Measurements from ENCODE around the gene GPR146. TPM values are rescaled to one million over a fixed set of nuclear protein-coding genes. Genes with fewer than 3 reads are reported as not detected.

GPR146 gene
- total RNA-seq, 1 donor from 2014 or later: 224 TPM

DNA sequence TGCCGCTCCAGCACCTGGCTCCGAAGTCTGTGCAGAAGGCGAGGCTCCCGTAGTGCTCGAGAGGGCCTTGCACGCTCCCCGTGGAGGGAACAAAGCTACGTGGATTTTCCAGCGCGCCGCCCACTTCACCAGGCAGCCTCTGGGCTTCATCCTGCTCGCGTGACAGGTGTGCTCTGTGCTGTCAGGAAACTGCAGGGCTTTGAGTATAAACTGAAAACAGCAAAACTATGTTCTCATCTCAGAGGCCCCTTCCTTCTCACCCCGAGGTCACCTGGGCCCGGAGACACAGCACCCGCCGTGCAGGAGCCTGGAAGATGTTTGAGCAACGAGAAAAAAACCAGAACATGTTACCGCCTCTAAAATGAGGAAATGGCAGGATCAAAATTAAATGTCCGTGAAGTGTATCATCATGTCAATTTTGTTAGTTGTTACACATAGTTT, 17.6 kb upstream of the GPR146 start:
- Histone ChIP-seq H3K4me3 (peak overlapping the region in 1 of 2 donors; percentile 86), H3K27me3 (no peaks in the 10 kb centered on the region), H3K36me3 (peaks cover 0 to 31% of the 10 kb centered on the region in 2 donors), H3K4me1 (peaks cover 0 to 20% of the 10 kb centered on the region in 2 donors), H3K9me3 (no peaks in the 10 kb centered on the region), H3K27ac (no peak overlapping the region)
- intact Hi-C loops (cut with DNase I): no loop called here
- TF ChIP-seq, protein P1, sequence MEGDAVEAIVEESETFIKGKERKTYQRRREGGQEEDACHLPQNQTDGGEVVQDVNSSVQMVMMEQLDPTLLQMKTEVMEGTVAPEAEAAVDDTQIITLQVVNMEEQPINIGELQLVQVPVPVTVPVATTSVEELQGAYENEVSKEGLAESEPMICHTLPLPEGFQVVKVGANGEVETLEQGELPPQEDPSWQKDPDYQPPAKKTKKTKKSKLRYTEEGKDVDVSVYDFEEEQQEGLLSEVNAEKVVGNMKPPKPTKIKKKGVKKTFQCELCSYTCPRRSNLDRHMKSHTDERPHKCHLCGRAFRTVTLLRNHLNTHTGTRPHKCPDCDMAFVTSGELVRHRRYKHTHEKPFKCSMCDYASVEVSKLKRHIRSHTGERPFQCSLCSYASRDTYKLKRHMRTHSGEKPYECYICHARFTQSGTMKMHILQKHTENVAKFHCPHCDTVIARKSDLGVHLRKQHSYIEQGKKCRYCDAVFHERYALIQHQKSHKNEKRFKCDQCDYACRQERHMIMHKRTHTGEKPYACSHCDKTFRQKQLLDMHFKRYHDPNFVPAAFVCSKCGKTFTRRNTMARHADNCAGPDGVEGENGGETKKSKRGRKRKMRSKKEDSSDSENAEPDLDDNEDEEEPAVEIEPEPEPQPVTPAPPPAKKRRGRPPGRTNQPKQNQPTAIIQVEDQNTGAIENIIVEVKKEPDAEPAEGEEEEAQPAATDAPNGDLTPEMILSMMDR (IDR thresholded peaks at IDR 0.05): no peak
- no peak for DNase-seq (ENCODE audit: low spot score in 2 of 2)

DNA sequence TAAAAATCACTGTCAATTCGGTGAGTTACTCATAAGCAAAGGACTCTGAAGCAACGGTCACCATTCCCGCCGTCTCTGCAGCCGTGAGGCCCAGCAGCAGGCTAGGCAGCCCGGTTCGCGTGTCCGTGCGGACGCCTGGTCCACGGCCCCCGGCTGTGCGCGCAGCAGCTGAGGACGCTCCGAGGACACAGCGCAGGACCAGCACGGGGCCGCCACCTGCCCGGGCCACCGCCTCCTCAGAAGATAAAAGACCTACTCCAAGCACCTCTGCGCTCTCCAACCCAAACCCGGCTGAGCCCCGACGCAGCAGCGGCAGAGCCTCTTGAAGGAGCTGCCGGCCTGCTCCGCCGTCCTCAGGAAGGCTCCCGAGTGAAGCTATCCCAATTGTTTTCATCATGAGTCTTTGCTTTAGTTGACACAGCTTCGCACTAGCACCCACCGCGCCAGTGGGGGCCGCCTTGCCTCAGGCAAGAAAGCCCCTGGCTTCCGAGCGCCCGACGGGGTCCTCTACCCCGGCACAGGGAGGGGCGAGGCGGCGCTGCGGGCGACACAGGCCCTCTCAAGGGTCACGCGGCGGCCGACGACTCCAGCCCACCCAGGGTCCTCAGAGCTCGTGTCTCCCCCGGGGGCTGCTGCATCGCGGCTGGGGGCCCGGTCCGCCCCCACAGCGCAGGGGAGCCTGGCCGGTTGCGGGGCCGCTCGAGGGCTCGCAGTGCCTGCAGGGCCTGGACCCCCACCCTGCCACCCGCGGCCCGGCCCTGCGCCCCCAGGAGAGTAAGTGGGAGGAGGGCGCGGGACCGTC, 16.9 kb upstream of the GPR146 start:
- H3K27ac ChIP-seq: peak overlapping the region; percentile 78 to 91
- intact Hi-C loops (cut with DNase I): loop anchor here (1.0 to 2.0 kb wide), 4 partner anchors 16 to 38 kb away; no protein-coding TSS in a partner anchor

DNA sequence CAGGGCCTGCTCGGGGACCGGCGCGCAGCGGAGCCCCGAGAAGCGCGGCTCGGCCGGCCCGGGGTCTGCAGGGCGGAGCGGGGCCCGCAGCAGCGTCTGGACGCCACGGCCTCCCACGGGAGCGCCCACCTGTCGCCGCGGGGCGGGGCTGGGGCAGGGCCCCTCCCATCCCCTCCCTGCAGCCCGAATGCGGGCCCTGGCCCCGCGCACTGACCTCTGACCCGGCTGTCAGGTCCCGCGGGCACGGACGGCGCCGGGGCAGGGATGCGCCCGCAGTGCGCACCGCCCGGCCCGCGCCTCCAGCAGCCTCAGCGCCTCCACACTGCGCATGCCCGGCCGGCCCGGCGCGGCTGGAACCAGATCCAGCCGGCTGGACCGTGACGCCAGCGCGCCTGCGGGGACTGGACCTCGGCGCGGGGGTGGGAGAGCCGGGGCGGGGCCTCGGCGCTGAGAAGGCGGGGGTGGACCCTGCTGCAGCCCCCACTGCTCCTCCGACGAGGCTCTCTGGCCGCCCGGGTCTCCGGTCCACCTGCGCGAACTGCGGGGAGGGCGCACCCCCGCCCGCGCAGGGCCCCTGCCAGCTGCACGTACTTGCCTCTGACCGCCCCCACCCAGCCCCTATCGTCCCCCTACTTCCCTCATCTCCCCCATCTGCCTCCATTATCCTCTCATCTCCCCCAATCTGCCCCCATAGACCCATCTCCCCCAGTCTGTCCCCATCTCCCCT, 16.1 kb upstream of the GPR146 start:
- Histone ChIP-seq H3K9me3 (no peaks in the 10 kb centered on the region), H3K27ac (peak overlapping the region; percentile 78 to 91), H3K4me3 (peak overlapping the region; percentile 83 to 86), H3K36me3 (peaks cover 0 to 20% of the 10 kb centered on the region in 2 donors), H3K27me3 (no peaks in the 10 kb centered on the region), H3K4me1 (peaks cover 0 to 20% of the 10 kb centered on the region in 2 donors)
- intact Hi-C loops (cut with DNase I): loop anchor here (1.0 to 2.0 kb wide), 4 partner anchors 15 to 37 kb away; no protein-coding TSS in a partner anchor
- DNase-seq (ENCODE audit: low spot score in 2 of 2): peak; percentile 56 to 94
- TF ChIP-seq, protein P1 (IDR thresholded peaks at IDR 0.05): no peak

More for the DNA sequence above, 16.9 kb upstream of the GPR146 start:
- H3K9me3 ChIP-seq: no peaks in the 10 kb centered on the region
- peaks cover 0 to 20% of the 10 kb centered on the region in 2 donors for H3K4me1 ChIP-seq
- H3K27me3 ChIP-seq: no peaks in the 10 kb centered on the region
- peak overlapping the region; percentile 83 to 86 for H3K4me3 ChIP-seq
- H3K36me3 ChIP-seq: peaks cover 0 to 27% of the 10 kb centered on the region in 2 donors
- no peak for DNase-seq (ENCODE audit: low spot score in 2 of 2)
- TF ChIP-seq, protein P1 (IDR thresholded peaks at IDR 0.05): no peak

DNA sequence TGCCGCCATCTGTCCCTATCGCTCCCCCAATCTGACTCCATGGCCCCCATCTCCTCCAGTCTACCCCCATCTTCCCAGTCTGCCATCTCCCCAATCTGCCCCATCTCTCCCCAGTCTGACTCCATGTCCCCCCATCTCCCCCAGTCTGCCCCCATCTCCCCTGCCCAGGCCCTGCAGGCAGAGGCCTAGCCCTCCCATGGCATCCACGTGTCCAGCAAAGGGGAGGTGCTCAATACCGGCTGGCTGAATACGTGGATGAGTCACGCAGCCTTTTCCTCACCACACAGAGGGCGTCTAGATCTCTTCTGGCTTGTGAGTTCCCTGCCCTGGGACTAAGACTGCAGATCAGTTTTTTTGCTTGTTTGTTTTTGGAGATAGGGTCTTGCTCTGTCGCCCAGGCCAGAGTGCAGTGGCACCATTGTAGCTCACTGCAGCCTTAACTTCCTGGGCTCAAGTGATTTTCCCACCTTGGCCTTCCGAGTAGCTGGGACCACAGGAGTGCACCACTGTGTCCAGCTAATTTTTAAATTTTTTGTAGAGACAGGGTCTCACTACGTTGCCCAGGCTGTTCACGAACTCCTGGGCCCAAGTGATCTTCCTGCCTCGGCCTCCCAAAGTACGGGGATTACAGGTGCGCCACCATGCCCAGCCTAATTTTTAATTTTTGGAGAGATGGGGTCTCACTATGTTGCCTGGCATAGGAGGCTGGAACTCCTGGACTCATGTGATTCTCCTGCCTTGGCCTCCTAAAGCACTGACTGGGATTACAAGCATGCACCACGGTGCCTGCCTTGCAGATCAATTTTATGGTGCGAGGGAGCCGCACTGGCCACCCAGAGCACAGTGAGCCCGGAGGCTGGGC, 15.3 kb upstream of the GPR146 start:
- no peaks in the 10 kb centered on the region for H3K27me3 ChIP-seq
- peak overlapping the region; percentile 78 to 91 for H3K27ac ChIP-seq
- intact Hi-C loops (cut with DNase I): loop anchor here (1.0 to 2.0 kb wide), 4 partner anchors 14 to 36 kb away; no protein-coding TSS in a partner anchor
- no peaks in the 10 kb centered on the region for H3K9me3 ChIP-seq
- peaks cover 0 to 20% of the 10 kb centered on the region in 2 donors for H3K4me1 ChIP-seq
- peaks cover 0 to 19% of the 10 kb centered on the region in 2 donors for H3K36me3 ChIP-seq
- TF ChIP-seq, protein P1 (IDR thresholded peaks at IDR 0.05): no peak
- DNase-seq (ENCODE audit: low spot score in 2 of 2): peak; percentile 82 to 94
- peak overlapping the region; percentile 83 to 86 for H3K4me3 ChIP-seq

Data from ascending aorta (tissue), 2 donors.